ENCODE results near the gene KIF13A. TPM values are rescaled to one million over a fixed set of nuclear protein-coding genes. Genes with fewer than 3 reads are reported as not detected.
A peak's percentile ranks its signal among the peaks of the same experiment; 100 is the strongest.

Gene KIF13A
- total RNA-seq, 4 donors from 2014 or later: 36.3 to 47.5 (median 38.1) TPM

- Histone ChIP-seq H3K27me3 (no peaks in the 10 kb centered on the region), H3K4me3 (no peak overlapping the region), H3K4me1 (peaks cover 24 to 67% (median 31%) of the 10 kb centered on the region in 4 donors), H3K9me3 (no peaks in the 10 kb centered on the region), H3K27ac (peak overlapping the region; percentile 66 to 78 (median 72)), H3K36me3 (no peaks in the 10 kb centered on the region)
- in situ Hi-C loops (cut with MboI; ENCODE audit: low pct_ligation_motif_present in 1 of 4, low pct_unique_long_range_greater_than_20kb in 1 of 4, low sequenced_read_pairs in 3 of 4) (no loop called here), intact Hi-C loops (cut with DNase I; ENCODE audit: low total_unique reads) (no loop called here)
- TF ChIP-seq EP300 (IDR thresholded peaks at IDR 0.05; ENCODE audit: low read depth): no peak
- TF ChIP-seq POLR2AphosphoS5 (IDR thresholded peaks at IDR 0.05): no peak
- TF ChIP-seq, protein P1, sequence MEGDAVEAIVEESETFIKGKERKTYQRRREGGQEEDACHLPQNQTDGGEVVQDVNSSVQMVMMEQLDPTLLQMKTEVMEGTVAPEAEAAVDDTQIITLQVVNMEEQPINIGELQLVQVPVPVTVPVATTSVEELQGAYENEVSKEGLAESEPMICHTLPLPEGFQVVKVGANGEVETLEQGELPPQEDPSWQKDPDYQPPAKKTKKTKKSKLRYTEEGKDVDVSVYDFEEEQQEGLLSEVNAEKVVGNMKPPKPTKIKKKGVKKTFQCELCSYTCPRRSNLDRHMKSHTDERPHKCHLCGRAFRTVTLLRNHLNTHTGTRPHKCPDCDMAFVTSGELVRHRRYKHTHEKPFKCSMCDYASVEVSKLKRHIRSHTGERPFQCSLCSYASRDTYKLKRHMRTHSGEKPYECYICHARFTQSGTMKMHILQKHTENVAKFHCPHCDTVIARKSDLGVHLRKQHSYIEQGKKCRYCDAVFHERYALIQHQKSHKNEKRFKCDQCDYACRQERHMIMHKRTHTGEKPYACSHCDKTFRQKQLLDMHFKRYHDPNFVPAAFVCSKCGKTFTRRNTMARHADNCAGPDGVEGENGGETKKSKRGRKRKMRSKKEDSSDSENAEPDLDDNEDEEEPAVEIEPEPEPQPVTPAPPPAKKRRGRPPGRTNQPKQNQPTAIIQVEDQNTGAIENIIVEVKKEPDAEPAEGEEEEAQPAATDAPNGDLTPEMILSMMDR (IDR thresholded peaks at IDR 0.05): no peak
- TF ChIP-seq POLR2A (IDR thresholded peaks at IDR 0.05): no peak
- DNase-seq: peak; percentile 59
- 14 to 41% methylated on average over 1 to 2 of the region's 2 CpGs for WGBS, 2 donors (ENCODE audit: low coverage in 1 of 2)
Measured at GRCh38 chr6:17865243-17865642, 122.2 kb downstream of the KIF13A start.

DNA sequence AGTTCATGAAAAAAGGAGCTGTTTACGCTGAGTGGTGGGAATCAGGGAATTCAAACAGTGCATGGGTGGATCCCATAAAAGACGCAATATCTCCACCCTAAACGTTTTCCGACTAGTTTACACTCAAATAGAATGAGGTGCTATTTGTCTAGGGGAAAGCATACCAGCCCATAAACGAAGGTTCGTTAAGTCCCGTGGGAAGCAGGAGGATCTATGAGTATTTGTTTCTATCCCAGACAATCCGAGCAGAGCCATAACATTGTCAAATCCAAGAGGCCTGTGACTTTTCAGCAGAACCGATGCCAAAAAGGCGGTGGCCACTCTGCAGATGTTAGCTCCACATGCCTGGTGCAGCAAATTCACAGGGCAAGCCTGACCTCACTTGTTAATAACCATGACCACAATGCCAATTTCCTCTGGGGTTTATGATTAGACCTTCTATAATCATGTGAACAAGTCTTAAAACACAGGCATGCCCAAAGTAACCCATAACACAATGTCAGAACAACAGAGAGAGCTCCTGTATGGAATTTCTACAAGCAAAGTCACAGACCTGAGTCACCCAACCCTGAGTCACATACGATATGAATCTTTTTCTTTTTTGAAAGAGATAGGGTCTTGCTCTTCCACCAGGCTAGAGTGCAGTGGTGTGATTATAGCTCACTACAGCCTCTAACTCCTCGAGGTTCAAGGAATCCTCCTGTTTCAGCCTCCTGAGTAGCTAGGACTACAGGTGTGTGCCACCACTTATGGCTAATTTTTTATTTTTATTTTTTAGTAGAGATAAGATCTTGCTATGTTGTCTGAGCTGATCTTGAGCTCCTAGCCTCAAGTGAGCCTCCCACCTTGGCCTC, 123.3 kb downstream of the KIF13A start:
- TF ChIP-seq POLR2AphosphoS5 (IDR thresholded peaks at IDR 0.05) (peak in 2 of 3 donors; percentile 16 to 46), EP300 (IDR thresholded peaks at IDR 0.05; ENCODE audit: low read depth) (no peak)
- TF ChIP-seq, protein P1 (IDR thresholded peaks at IDR 0.05): no peak
- Histone ChIP-seq H3K9me3 (no peaks in the 10 kb centered on the region), H3K4me1 (peaks cover 24 to 61% (median 31%) of the 10 kb centered on the region in 4 donors), H3K36me3 (no peaks in the 10 kb centered on the region), H3K27me3 (no peaks in the 10 kb centered on the region), H3K27ac (peak overlapping the region; percentile 66 to 78 (median 72)), H3K4me3 (no peak overlapping the region)
- 40 to 48% methylated on average over 5 to 12 of the region's 12 CpGs for WGBS, 2 donors (ENCODE audit: low coverage in 1 of 2)
- in situ Hi-C loops (cut with MboI; ENCODE audit: low pct_ligation_motif_present in 1 of 4, low pct_unique_long_range_greater_than_20kb in 1 of 4, low sequenced_read_pairs in 3 of 4) (no loop called here), intact Hi-C loops (cut with DNase I; ENCODE audit: low total_unique reads) (loop anchor here (5.0 kb wide), 1 partner anchor 123 kb away; the partner anchor contains the start of gene KIF13A)
- peak; percentile 42 for DNase-seq

DNA sequence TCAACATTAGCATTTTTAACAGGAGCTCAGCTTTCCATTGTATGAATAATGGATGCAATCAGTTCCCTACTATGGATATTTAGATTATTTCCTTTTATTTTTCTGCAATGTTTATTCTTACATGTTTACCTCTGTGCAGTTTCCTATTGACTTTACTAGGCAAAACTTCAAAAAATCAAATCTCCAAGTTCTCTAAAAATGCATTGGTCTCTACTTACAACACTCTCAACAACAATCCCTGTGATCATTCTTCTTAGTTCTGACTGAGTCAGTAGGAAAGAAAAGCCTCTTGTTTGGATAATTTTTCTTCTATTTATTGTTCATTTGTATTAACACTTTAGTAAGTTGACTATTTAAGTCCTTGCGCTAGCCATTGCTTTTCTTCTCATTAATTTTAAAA, 126.1 kb downstream of the KIF13A start:
- in situ Hi-C loops (cut with MboI; ENCODE audit: low pct_ligation_motif_present in 1 of 4, low pct_unique_long_range_greater_than_20kb in 1 of 4, low sequenced_read_pairs in 3 of 4): no loop called here
- Histone ChIP-seq H3K36me3 (no peaks in the 10 kb centered on the region), H3K4me1 (peaks cover 21 to 40% (median 26%) of the 10 kb centered on the region in 4 donors), H3K27ac (no peak overlapping the region), H3K4me3 (no peak overlapping the region), H3K9me3 (no peaks in the 10 kb centered on the region), H3K27me3 (no peaks in the 10 kb centered on the region)
- WGBS, 2 donors (ENCODE audit: low coverage in 1 of 2): 90 to 94% methylated on average over 1 of the region's 1 CpG
- no peak for DNase-seq
- TF ChIP-seq, protein P1 (IDR thresholded peaks at IDR 0.05): no peak
- TF ChIP-seq POLR2A (IDR thresholded peaks at IDR 0.05): no peak
- no peak for TF ChIP-seq POLR2AphosphoS5 (IDR thresholded peaks at IDR 0.05)
- TF ChIP-seq EP300 (IDR thresholded peaks at IDR 0.05; ENCODE audit: low read depth): no peak
- intact Hi-C loops (cut with DNase I; ENCODE audit: low total_unique reads): loop anchor here (5.0 kb wide), 1 partner anchor 126 kb away; the partner anchor contains the start of gene KIF13A

GRCh38 chr6:17859846-17860245, 127.6 kb downstream of the KIF13A start:
- WGBS, 2 donors (ENCODE audit: low coverage in 1 of 2): 93 to 100% methylated on average over 4 of the region's 4 CpGs
- no peak overlapping the region for H3K4me3 ChIP-seq
- H3K27me3 ChIP-seq: no peaks in the 10 kb centered on the region
- no peaks in the 10 kb centered on the region for H3K36me3 ChIP-seq
- DNase-seq: no peak
- no peaks in the 10 kb centered on the region for H3K9me3 ChIP-seq
- in situ Hi-C loops (cut with MboI; ENCODE audit: low pct_ligation_motif_present in 1 of 4, low pct_unique_long_range_greater_than_20kb in 1 of 4, low sequenced_read_pairs in 3 of 4) (no loop called here), intact Hi-C loops (cut with DNase I; ENCODE audit: low total_unique reads) (loop anchor here (5.0 kb wide), 1 partner anchor 127 kb away; the partner anchor contains the start of gene KIF13A)
- H3K27ac ChIP-seq: no peak overlapping the region
- peaks cover 16 to 26% (median 17%) of the 10 kb centered on the region in 4 donors for H3K4me1 ChIP-seq
- TF ChIP-seq EP300 (IDR thresholded peaks at IDR 0.05; ENCODE audit: low read depth) (no peak), POLR2A (IDR thresholded peaks at IDR 0.05) (no peak), POLR2AphosphoS5 (IDR thresholded peaks at IDR 0.05) (no peak)
- TF ChIP-seq, protein P1 (IDR thresholded peaks at IDR 0.05): no peak
